NB4 (cell line): ENCODE results near the gene MDH1.

Experiments used
- POLR2A ChIP-seq: IDR thresholded peaks from 2 replicates; pipeline ENCODE4 v1.6.1; 2011; ENCODE audit warnings: mild to moderate bottlenecking; ENCODE audit not compliant: insufficient read length; ENCODE audit errors: extremely low read depth
- TF ChIP-seq, protein P1 (sequence below): IDR thresholded peaks from one replicate; pipeline ENCODE4 v1.5.1; 2012; ENCODE audit warnings: low read depth, low read length
- TF ChIP-seq, protein P2 (sequence below): IDR thresholded peaks from 2 replicates; pipeline ENCODE4 v1.6.1; 2011; ENCODE audit warnings: low read depth, low read length

DNA sequence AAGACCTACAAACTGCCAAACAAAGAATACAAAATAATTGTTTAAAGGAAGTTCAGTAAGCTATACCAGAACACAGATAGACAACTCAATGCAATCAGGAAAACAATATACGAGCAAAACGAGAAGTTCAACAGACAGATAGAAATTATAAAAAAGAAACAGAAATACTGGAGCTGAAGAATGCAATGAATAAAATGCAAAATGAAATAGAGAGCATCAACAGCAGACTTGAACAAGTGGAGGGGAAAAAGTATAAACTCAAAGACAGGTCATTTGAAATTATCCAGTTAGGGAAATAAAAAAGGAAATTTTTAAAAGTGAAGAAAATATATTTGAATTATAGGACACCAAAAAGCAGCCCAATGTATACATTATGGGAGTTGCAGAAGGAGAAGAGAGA lies 43.6 kb downstream of the MDH1 start:
- TF ChIP-seq, protein P1, sequence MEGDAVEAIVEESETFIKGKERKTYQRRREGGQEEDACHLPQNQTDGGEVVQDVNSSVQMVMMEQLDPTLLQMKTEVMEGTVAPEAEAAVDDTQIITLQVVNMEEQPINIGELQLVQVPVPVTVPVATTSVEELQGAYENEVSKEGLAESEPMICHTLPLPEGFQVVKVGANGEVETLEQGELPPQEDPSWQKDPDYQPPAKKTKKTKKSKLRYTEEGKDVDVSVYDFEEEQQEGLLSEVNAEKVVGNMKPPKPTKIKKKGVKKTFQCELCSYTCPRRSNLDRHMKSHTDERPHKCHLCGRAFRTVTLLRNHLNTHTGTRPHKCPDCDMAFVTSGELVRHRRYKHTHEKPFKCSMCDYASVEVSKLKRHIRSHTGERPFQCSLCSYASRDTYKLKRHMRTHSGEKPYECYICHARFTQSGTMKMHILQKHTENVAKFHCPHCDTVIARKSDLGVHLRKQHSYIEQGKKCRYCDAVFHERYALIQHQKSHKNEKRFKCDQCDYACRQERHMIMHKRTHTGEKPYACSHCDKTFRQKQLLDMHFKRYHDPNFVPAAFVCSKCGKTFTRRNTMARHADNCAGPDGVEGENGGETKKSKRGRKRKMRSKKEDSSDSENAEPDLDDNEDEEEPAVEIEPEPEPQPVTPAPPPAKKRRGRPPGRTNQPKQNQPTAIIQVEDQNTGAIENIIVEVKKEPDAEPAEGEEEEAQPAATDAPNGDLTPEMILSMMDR: no peak
- TF ChIP-seq POLR2A: no peak
- TF ChIP-seq, protein P2, sequence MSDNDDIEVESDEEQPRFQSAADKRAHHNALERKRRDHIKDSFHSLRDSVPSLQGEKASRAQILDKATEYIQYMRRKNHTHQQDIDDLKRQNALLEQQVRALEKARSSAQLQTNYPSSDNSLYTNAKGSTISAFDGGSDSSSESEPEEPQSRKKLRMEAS: no peak
